GM19463 (cell line): ENCODE results near the gene SCFD1.
"Not testable (repeated sequence)": the region's sequence is repeated elsewhere in the genome, so short reads cannot be mapped to it uniquely, and the experiment has no call there.

Source experiments
- ATAC-seq: cut with Tn5 transposase; IDR thresholded peaks from one replicate; pipeline ENCODE4 v1.9.1; 2021; ENCODE audit warnings: mild to moderate bottlenecking, moderate library complexity; ENCODE audit not compliant: unreplicated experiment

Gene SCFD1

GRCh38 chr14:30673071-30673470, 51.0 kb downstream of the SCFD1 start:
- no peak for ATAC-seq

GRCh38 chr14:30678926-30679431, 56.9 kb downstream of the SCFD1 start:
- ATAC-seq = no peak

GRCh38 chr14:30680036-30680435, 57.9 kb downstream of the SCFD1 start:
- no peak for ATAC-seq

GRCh38 chr14:30680776-30681175, 58.7 kb downstream of the SCFD1 start:
- ATAC-seq = not testable (repeated sequence)

GRCh38 chr14:30681752-30682355, 59.7 kb downstream of the SCFD1 start:
- no peak for ATAC-seq

- not testable (repeated sequence) for ATAC-seq
Measured at GRCh38 chr14:30690487-30691355, 68.6 kb downstream of the SCFD1 start.

GRCh38 chr14:30691751-30692398, 69.8 kb downstream of the SCFD1 start:
- no peak for ATAC-seq

- no peak for ATAC-seq
Measured at GRCh38 chr14:30692669-30693068, 70.5 kb downstream of the SCFD1 start.

- no peak for ATAC-seq
Measured at GRCh38 chr14:30698463-30698862, 76.3 kb downstream of the SCFD1 start.

GRCh38 chr14:30706704-30707103, 84.6 kb downstream of the SCFD1 start:
- no peak for ATAC-seq

- ATAC-seq = no peak
Measured at GRCh38 chr14:30708157-30708556, 86.0 kb downstream of the SCFD1 start.

- no peak for ATAC-seq
Measured at GRCh38 chr14:30709201-30709600, 87.1 kb downstream of the SCFD1 start.

- ATAC-seq = no peak
Measured at GRCh38 chr14:30710876-30711275, 88.8 kb downstream of the SCFD1 start.

GRCh38 chr14:30719137-30719536, 97.0 kb downstream of the SCFD1 start:
- no peak for ATAC-seq

- no peak for ATAC-seq
Measured at GRCh38 chr14:30725763-30726162, 103.6 kb downstream of the SCFD1 start.

- ATAC-seq = no peak
Measured at GRCh38 chr14:30728471-30728870, 106.4 kb downstream of the SCFD1 start.

- ATAC-seq = no peak
Measured at GRCh38 chr14:30737916-30738315, 115.8 kb downstream of the SCFD1 start.

GRCh38 chr14:30738978-30739377, 116.9 kb downstream of the SCFD1 start:
- ATAC-seq = no peak

- no peak for ATAC-seq
Measured at GRCh38 chr14:30748343-30748742, 126.2 kb downstream of the SCFD1 start.

GRCh38 chr14:30751646-30752416, 129.7 kb downstream of the SCFD1 start:
- no peak for ATAC-seq

GRCh38 chr14:30753452-30753851, 131.3 kb downstream of the SCFD1 start:
- ATAC-seq = no peak
